Activated naive CD8-positive, alpha-beta T cell treated with anti-CD3 and anti-CD28 coated beads, Interleukin-2, amount 50 U/mL, for 16 hours (primary cell): Measurements from ENCODE around the gene FITM1.
A peak's percentile ranks its signal among the peaks of the same experiment; 100 is the strongest.

Experiments
- DNase-seq: peaks from one replicate; pipeline ENCODE4 v3.0.0-alpha.2; 2020; ENCODE audit warnings: low read depth, low spot score

FITM1 gene

DNA sequence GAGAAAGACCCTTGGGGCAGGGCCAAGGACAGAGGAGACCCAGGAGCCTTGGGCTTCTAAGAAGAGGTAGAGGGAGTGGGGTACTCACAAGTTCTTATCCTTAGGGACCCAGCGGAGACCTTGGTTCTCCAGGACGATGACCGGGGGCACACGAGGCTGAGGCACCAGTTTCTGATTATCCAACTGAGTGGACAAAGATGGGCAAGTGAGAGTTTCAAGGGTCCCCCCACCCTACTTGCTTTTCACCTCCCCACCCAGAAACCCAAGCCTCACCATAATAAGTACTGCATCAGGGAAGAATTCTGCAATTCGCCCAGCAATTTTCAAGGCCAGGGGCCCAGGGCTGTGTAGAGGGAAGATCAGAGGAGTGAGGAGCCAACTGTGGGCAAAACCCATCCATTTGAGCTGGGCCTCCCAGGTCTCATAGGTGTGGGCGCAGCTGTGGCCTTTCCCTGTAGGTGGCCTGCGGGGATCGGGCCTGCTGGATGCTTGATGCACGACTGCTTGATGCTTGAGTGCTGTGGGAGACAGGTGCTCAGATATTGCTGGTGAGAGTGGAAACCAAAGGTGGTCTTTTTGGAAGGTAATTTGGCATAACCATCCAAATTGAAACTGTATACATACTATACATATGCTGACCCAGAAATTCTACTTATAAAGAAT is 8.9 kb downstream of the FITM1 start:
- DNase-seq: no peak

GRCh38 chr14:24141097-24141880 is 10.8 kb downstream of the FITM1 start, which contains the start of gene EMC9:
Gene EMC9, minus strand, starts transcription at chr14:24141591. Its CDS starts 287 bp downstream, at chr14:24141304.
- peak; percentile 99 for DNase-seq

GRCh38 chr14:24143511-24143910 is 13.1 kb downstream of the FITM1 start:
- DNase-seq: no peak

GRCh38 chr14:24144451-24144850 is 14.0 kb downstream of the FITM1 start:
- DNase-seq: no peak

DNA sequence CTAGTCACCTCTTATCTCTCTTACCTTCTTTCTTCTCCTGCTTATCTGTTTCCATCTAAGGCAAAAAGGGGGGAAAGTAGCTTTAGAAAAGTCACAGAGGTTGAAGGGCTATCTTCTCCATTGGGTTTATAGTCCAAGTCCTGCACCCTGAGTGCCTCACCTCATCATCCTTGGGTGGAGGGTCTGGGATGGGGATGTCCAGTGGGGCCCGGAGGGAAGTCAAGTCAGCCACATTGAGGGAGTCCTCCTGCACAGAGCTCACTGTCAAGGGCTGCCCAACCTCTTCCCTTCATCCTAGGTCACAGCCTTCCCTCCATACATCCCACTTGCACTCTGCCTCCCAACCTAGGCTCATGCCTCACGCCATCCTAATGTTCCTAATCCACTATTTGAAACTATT is 14.8 kb downstream of the FITM1 start:
- no peak for DNase-seq

GRCh38 chr14:24145690-24146452 is 15.4 kb downstream of the FITM1 start:
- no peak for DNase-seq

DNA sequence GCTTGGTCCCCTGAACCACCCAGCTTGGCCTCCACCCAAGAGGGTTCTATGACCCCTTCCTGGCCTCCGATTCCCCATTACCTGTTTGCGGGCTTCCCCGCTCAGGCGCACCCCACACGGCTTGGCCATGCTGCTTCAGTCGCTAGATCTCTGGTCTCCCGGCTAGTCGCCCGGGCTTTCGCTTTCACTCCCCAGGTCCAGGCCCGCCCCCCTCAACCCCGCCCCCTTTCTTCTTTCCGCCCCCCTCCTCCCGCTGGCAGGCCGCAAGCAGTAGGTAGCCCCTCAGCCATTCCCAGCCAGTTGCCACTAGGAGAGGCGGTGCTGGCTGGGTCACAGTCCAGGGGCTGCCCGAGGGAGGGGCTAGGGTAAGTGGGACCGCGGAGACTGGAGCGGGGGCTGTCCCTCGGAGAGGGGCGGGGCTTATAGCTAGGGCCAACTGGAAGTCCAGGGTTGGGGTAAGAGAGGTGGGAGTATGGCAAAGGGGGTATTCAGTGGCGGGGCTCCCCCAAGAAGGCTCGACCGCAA is 16.1 kb downstream of the FITM1 start, which contains the start of gene PSME2:
TSS of gene PSME2 (minus strand) at position 158 of the 525 bp plus-strand sequence. CDS start at position 129, 29 bp downstream.
- peak; percentile 72 for DNase-seq

DNA sequence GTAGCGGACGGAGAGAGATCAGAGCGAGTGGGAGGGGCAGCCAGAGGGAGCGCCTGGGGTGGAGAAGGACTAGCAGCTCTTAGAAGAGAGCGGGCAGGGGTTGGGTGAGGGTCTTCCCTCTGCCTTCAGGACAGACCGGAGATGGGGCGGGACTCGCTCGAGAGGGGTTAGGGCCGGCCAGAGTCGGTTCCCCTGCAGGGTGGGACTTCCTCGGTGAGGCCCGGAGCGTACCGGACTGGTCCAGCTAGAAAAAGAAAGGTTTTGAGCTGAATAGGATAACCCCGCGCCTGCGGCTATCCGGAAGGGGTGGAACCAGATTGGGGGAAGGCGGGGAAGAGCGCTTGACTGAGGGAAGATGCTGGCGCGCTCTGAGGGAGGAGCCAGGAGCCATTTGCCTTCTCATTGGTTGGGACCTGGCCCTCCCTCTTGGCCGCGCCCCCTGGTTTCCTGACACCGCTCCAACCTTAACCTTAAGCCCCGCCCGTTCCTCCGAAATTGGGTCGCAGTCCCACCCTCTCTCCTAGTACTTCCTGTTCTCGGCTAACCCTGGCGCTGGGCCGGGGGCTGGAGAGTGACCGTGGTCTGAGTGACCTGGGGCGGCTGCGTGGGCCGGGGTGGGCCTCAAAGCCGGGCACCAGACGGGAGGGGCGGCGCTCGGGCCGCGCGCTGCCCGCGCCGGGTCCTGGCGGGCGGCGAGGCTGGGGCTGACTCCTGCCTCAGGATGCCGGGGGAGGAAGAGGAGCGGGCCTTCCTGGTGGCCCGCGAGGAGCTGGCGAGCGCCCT is 16.7 kb downstream of the FITM1 start, which contains the start of gene RNF31:
TSS of gene RNF31 (plus strand) at position 521 of the 783 bp plus-strand sequence. CDS start at position 722, 201 bp downstream.
- peak; percentile 98 for DNase-seq

- no peak for DNase-seq
Measured at GRCh38 chr14:24147761-24148428, 17.4 kb downstream of the FITM1 start.

DNA sequence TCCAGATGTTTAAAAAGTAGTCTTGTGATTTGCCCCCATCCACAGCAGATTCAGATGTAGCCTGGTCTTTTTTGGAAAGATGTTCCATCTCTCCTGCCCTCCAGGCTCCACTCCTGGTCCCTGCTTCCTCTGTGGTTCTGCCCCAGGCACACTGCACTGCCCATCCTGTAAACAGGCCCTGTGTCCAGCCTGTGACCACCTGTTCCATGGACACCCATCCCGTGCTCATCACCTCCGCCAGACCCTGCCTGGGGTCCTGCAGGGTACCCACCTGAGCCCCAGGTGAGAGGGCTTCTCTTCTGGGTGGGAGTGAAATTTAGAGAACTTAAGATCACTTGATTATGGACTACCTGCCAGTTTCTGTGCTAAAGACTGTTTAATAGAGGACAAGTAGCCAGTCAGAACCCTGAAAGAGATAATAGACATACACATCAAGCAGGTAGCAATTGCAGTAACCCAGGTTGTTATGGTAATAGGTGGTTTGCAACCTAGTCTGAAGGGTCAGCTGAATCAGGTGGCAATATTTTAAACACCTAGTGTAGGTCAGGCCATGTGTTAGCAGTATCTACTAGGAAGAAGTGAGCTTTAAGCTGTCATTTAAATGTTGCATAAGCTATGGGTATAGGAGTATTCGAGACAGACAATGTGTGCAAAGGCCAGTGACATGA is 19.0 kb downstream of the FITM1 start:
- DNase-seq: no peak

DNA sequence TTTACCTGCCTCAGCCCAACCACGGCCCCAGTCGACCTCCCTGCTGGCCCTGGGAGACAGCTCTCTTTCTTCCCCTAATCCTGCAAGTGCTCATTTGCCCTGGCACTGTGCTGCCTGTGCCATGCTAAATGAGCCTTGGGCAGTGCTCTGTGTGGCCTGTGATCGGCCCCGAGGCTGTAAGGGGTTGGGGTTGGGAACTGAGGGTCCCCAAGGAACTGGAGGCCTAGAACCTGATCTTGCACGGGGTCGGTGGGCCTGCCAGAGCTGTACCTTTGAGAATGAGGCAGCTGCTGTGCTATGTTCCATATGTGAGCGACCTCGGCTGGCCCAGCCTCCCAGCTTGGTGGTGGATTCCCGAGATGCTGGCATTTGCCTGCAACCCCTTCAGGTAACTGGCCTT is 19.6 kb downstream of the FITM1 start:
- no peak for DNase-seq

- no peak for DNase-seq
Measured at GRCh38 chr14:24150567-24150966, 20.1 kb downstream of the FITM1 start.

DNA sequence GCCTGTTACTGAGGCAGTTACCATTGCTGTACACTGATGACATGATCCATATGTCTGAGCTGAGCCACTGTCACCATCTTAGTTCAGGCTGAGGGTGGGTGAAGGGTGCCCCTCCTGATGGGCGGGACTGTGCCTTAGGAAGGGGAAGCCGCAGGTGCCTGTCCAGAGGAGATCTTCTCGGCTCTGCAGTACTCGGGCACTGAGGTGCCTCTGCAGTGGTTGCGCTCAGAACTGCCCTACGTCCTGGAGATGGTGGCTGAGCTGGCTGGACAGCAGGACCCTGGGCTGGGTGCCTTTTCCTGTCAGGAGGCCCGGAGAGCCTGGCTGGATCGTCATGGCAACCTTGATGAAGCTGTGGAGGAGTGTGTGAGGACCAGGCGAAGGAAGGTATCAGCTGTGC is 20.5 kb downstream of the FITM1 start:
- no peak for DNase-seq

GRCh38 chr14:24151404-24152080 is 21.1 kb downstream of the FITM1 start:
- DNase-seq: no peak

DNA sequence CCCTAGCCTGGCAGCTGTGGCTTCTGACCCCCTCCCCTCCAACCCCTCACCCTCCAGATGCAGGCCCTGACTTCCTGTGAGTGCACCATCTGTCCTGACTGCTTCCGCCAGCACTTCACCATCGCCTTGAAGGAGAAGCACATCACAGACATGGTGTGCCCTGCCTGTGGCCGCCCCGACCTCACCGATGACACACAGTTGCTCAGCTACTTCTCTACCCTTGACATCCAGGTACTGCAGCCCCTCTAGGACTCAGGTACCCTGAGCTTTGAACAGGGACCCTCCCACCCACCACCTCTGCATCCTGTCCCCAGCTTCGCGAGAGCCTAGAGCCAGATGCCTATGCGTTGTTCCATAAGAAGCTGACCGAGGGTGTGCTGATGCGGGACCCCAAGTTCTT is 24.6 kb downstream of the FITM1 start:
- DNase-seq: no peak

DNA sequence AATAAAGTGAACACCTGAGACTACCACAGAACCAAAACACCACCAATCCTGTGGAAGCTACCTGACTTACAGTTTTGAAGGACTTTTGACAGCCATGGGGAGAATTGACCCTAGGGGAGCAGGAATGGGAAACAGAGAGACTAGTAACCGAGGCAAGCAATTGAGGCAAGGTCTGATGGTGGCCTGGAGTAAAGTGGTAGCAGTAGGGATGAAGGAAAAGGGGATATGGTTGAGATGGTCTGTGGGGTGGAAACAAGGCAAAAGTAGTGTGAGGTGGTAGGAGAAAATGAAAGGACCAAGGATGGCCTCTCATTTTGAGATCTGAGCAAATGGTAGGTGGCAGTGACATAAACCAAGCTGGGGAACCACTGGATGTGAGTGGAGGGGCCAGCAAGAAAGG is 26.4 kb downstream of the FITM1 start:
- no peak for DNase-seq

DNA sequence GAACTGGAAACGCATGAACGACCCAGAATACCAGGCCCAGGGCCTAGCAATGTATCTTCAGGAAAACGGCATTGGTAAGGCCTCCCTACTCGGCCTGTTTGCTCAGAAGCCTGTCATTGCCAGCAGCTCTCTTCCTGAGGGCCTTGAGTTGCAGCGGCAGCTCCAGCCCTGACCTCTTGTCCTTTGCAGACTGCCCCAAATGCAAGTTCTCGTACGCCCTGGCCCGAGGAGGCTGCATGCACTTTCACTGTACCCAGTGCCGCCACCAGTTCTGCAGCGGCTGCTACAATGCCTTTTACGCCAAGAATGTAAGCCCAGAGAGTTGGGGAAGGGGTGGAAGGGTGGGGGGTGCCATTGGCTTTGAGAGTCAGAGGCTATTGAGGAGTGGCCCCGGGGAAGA is 26.9 kb downstream of the FITM1 start:
- no peak for DNase-seq

GRCh38 chr14:24159777-24160498 is 29.5 kb downstream of the FITM1 start:
- no peak for DNase-seq

DNA sequence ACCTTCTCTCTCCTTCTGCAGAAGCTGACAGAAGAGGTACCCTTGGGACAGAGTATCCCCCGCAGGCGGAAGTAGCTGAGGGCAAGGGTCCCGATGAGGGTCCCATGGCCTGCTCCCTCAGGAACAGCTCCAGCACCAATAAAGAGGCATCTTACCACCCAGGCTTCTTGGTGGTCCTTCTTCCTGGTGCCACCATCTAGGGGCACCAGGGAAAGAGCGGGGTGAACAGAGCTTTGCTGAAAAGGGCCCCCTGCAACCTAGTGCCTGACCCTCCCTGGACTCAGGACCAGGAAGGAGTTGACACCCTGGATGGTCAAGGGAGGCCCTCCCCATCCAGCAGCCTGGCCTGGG is 30.0 kb downstream of the FITM1 start:
- DNase-seq: no peak
